HepG2 (cell line): ENCODE data around the gene STK17A. TPM values are rescaled to one million over a fixed set of nuclear protein-coding genes. Genes with fewer than 3 reads are reported as not detected.

Experiments
- ATF4 ChIP-seq, 2 experiments: fragments of 450-650 bp in 1 of 2; sonication (generic) in 1 of 2; formaldehyde crosslinking; IDR thresholded peaks; 2 replicates each; pipeline versions ENCODE4 v1.5.0 to v1.8.0; 2020 to 2022; ENCODE audit warnings: mild to moderate bottlenecking in 1 of 2, missing genetic modification reagents in 1 of 2
- CENPT ChIP-seq: sonication (generic); formaldehyde crosslinking; IDR thresholded peaks from 2 replicates; pipeline ENCODE4 v1.8.0; 2022; ENCODE audit warnings: low read depth, mild to moderate bottlenecking, moderate library complexity, missing genetic modification reagents
- CREBL2 ChIP-seq: sonication (generic); formaldehyde crosslinking; IDR thresholded peaks from 2 replicates; pipeline ENCODE4 v1.8.1; 2023; ENCODE audit warnings: missing genetic modification reagents, mild to moderate bottlenecking, borderline replicate concordance
- DDIT3 ChIP-seq: sonication (generic); formaldehyde crosslinking; IDR thresholded peaks from 2 replicates; pipeline ENCODE4 v1.4.0; 2020; ENCODE audit warnings: mild to moderate bottlenecking, missing genetic modification reagents
- DMAP1 ChIP-seq: IDR thresholded peaks from 2 replicates; pipeline ENCODE4 v1.6.1; 2016
- FOXK1 ChIP-seq: sonication (generic); formaldehyde crosslinking; IDR thresholded peaks from 2 replicates; pipeline ENCODE4 v1.4.0; 2020; ENCODE audit warnings: low read depth, missing genetic modification reagents, borderline replicate concordance
- HDAC1 ChIP-seq: sonication (generic); formaldehyde crosslinking; IDR thresholded peaks from 2 replicates; pipeline ENCODE4 v1.5.1; 2020; ENCODE audit warnings: mild to moderate bottlenecking, missing genetic modification reagents
- HOXA3 ChIP-seq: sonication (generic); formaldehyde crosslinking; IDR thresholded peaks from 2 replicates; pipeline ENCODE4 v1.5.0; 2020; ENCODE audit warnings: missing genetic modification reagents
- HOXD1 ChIP-seq: sonication (generic); formaldehyde crosslinking; IDR thresholded peaks from 2 replicates; pipeline ENCODE4 v1.5.0; 2020; ENCODE audit warnings: missing genetic modification reagents
- ISL2 ChIP-seq: sonication (generic); formaldehyde crosslinking; IDR thresholded peaks from 2 replicates; pipeline ENCODE4 v1.5.0; 2020; ENCODE audit warnings: missing genetic modification reagents
- JDP2 ChIP-seq: sonication (generic); formaldehyde crosslinking; IDR thresholded peaks from 2 replicates; pipeline ENCODE4 v1.8.1; 2022; ENCODE audit warnings: missing genetic modification reagents, borderline replicate concordance
- MAFG ChIP-seq: sonication (generic); formaldehyde crosslinking; IDR thresholded peaks from 2 replicates; pipeline ENCODE4 v1.5.1; 2020; ENCODE audit warnings: mild to moderate bottlenecking, missing genetic modification reagents
- MLLT10 ChIP-seq: sonication (generic); formaldehyde crosslinking; IDR thresholded peaks from 2 replicates; pipeline ENCODE4 v1.4.0; 2020; ENCODE audit warnings: missing genetic modification reagents
- NFKBIZ ChIP-seq: IDR thresholded peaks from 2 replicates; pipeline ENCODE4 v1.6.1; 2018; ENCODE audit warnings: missing genetic modification reagents, missing compliant biosample characterization
- POLR2A ChIP-seq, 2 experiments: IDR thresholded peaks; 2 replicates each; pipeline ENCODE4 v1.6.1; 2011; ENCODE audit warnings: low read depth in 2 of 2, low read length in 2 of 2, mild to moderate bottlenecking in 1 of 2, moderate library complexity in 1 of 2; ENCODE audit not compliant: insufficient read depth in 1 of 2
- SALL1 ChIP-seq: sonication (generic); formaldehyde crosslinking; IDR thresholded peaks from 2 replicates; pipeline ENCODE4 v1.8.0; 2022; ENCODE audit warnings: mild to moderate bottlenecking, missing genetic modification reagents
- SKI ChIP-seq: fragments of 450-650 bp; IDR thresholded peaks from one replicate; pipeline ENCODE4 v1.6.1; 2018; ENCODE audit warnings: mild to moderate bottlenecking; ENCODE audit not compliant: partially characterized antibody
- SKIL ChIP-seq: sonication (generic); formaldehyde crosslinking; IDR thresholded peaks from 2 replicates; pipeline ENCODE4 v1.8.0; 2022; ENCODE audit warnings: missing genetic modification reagents, mild to moderate bottlenecking, moderate library complexity, borderline replicate concordance
- TGIF2 ChIP-seq: IDR thresholded peaks from 2 replicates; pipeline ENCODE4 v1.6.1; 2016; ENCODE audit warnings: control low read depth, missing compliant biosample characterization
- ZBTB10 ChIP-seq: sonication (generic); formaldehyde crosslinking; IDR thresholded peaks from 2 replicates; pipeline ENCODE4 v1.4.0; 2020; ENCODE audit warnings: missing genetic modification reagents, borderline replicate concordance
- ZFAT ChIP-seq: sonication (generic); formaldehyde crosslinking; conservative IDR thresholded peaks from 2 replicates; pipeline ENCODE4 v1.8.1; 2023; ENCODE audit warnings: missing genetic modification reagents, inconsistent platforms
- ZFX ChIP-seq: sonication (generic); formaldehyde crosslinking; IDR thresholded peaks from 2 replicates; pipeline ENCODE4 v1.4.0; 2020; ENCODE audit warnings: mild to moderate bottlenecking, low read depth, missing genetic modification reagents, moderate library complexity
- ZFYVE20 ChIP-seq: sonication (generic); formaldehyde crosslinking; IDR thresholded peaks from 2 replicates; pipeline ENCODE4 v1.8.0; 2023; ENCODE audit warnings: low read depth, mild to moderate bottlenecking, moderate library complexity, missing genetic modification reagents, borderline replicate concordance
- ZNF18 ChIP-seq: sonication (generic); formaldehyde crosslinking; IDR thresholded peaks from 2 replicates; pipeline ENCODE4 v1.8.0; 2022; ENCODE audit warnings: mild to moderate bottlenecking, missing genetic modification reagents; ENCODE audit not compliant: insufficient replicate concordance
- ZNF782 ChIP-seq: sonication (generic); formaldehyde crosslinking; IDR thresholded peaks from 2 replicates; pipeline ENCODE4 v1.4.0; 2020; ENCODE audit warnings: missing genetic modification reagents, mild to moderate bottlenecking, borderline replicate concordance
- polyA plus RNA-seq, 8 experiments: library from polyadenylated mRNA; depleted of rRNA in 3 of 8; stranded (reverse) in 7 of 8; unstranded in 1 of 8; fragments of >200 nt; fragmentation: Illumina TruSeq in 4 of 8; extraction: Trizol in 4 of 8; gene quantifications; 2 replicates each; pipeline versions ENCODE4 v1.2.1 to v1.2.3, GENCODE V29; 2011 to 2016; ENCODE audit warnings: low read depth in 4 of 8, missing spikeins in 1 of 8, mixed read lengths in 1 of 8; ENCODE audit not compliant: insufficient read depth in 1 of 8
- total RNA-seq, 5 experiments: library from RNA; depleted of rRNA; stranded (reverse); fragments of >200 nt; fragmentation: Illumina TruSeq; extraction: Trizol; gene quantifications; 2 replicates each; pipeline ENCODE4 v1.2.3, GENCODE V29; 2016; ENCODE audit warnings: low read depth in 1 of 5

Gene STK17A
- total and polyA plus RNA-seq, 2 of the 13 experiments (the other 11 are each of a cell fraction or from before 2014, with no cell fraction given), result 18.6 to 24.3 TPM

- TF ChIP-seq ZFX (CRISPR knock-in tag) (peak; percentile 35; the same call in 1 of the 2 replicates), CENPT (CRISPR knock-in tag) (no peak), CREBL2 (CRISPR knock-in tag) (no peak), DDIT3 (no peak), ZBTB10 (CRISPR knock-in tag) (no peak), POLR2A (IDR thresholded peaks at IDR 0.05; ENCODE audit: insufficient read depth in 1 of 2, low read depth in 2 of 2, low read length in 2 of 2) (peak in 1 of 2 experiments; percentile 29; a peak in 1 of 4 replicates), NFKBIZ (CRISPR knock-in tag) (no peak), ZFAT (CRISPR knock-in tag) (no peak), TGIF2 (CRISPR knock-in tag) (peak; percentile 97), SKI (no peak), HOXA3 (CRISPR knock-in tag) (no peak), SKIL (CRISPR knock-in tag) (no peak), ISL2 (CRISPR knock-in tag) (no peak), FOXK1 (CRISPR knock-in tag) (no peak), ZFYVE20 (CRISPR knock-in tag) (no peak), DMAP1 (no peak), ZNF782 (CRISPR knock-in tag) (no peak), HOXD1 (no peak), MAFG (CRISPR knock-in tag) (no peak), JDP2 (CRISPR knock-in tag) (no peak), HDAC1 (peak; percentile 37; the same call in 1 of the 2 replicates), MLLT10 (CRISPR knock-in tag) (no peak), ATF4 (CRISPR knock-in tag; IDR thresholded peaks at IDR 0.05) (peak in 1 of 2 experiments; percentile 30; a peak in 1 of 4 replicates), SALL1 (CRISPR knock-in tag) (no peak), ZNF18 (CRISPR knock-in tag) (no peak)
Measured at GRCh38 chr7:43584195-43584586, 1.3 kb downstream of the STK17A start (continued).
